Esophagus (tissue), 2 donors: ENCODE results near the gene ITGA11. TPM values are rescaled to one million over a fixed set of nuclear protein-coding genes. Genes with fewer than 3 reads are reported as not detected.

Source experiments
- H3K27ac ChIP-seq, 2 donors: one replicate each; pipeline ENCODE4 v1.5.1; 2013; ENCODE audit warnings: low read depth in 2 of 2, mild to moderate bottlenecking in 2 of 2, inconsistent platforms in 1 of 2, low read length in 1 of 2, moderate library complexity in 1 of 2
- H3K27me3 ChIP-seq, 2 donors: one replicate each; pipeline ENCODE4 v1.6.1; 2013; ENCODE audit warnings: low read length in 2 of 2, control low read depth in 1 of 2, mild to moderate bottlenecking in 1 of 2; ENCODE audit not compliant: insufficient read depth in 2 of 2, control insufficient read depth in 1 of 2
- H3K36me3 ChIP-seq, 2 donors: one replicate each; pipeline ENCODE4 v1.6.1; 2013; ENCODE audit warnings: low read length in 1 of 2; ENCODE audit not compliant: control insufficient read depth in 2 of 2, insufficient read depth in 2 of 2
- H3K4me1 ChIP-seq, 2 donors: one replicate each; pipeline ENCODE4 v1.6.1; 2013; ENCODE audit warnings: low read length in 1 of 2; ENCODE audit not compliant: control insufficient read depth in 2 of 2, insufficient read depth in 2 of 2
- H3K4me3 ChIP-seq, 2 donors: one replicate each; pipeline ENCODE4 v1.5.1; 2013; ENCODE audit warnings: low read length in 2 of 2, mild to moderate bottlenecking in 2 of 2, low read depth in 1 of 2, moderate library complexity in 1 of 2
- H3K9me3 ChIP-seq, 2 donors: one replicate each; pipeline ENCODE4 v1.6.1; 2013; ENCODE audit warnings: mild to moderate bottlenecking in 2 of 2, low read depth in 1 of 2, low read length in 1 of 2, moderate library complexity in 1 of 2; ENCODE audit not compliant: control insufficient read depth in 2 of 2, insufficient read depth in 1 of 2
- WGBS, 2 donors: extraction: QIAGEN DNeasy Blood & Tissue Kit; methylation state at CpG; one replicate each; pipeline ENCODE4 v1.1.7; 2013; 5-methylcytosine and 5-hydroxymethylcytosine counted together
- polyA plus RNA-seq, 2 donors: library from polyadenylated mRNA; stranded (reverse); fragments of 200-250 nt; gene quantifications; one replicate each; pipeline ENCODE4 v1.2.3, GENCODE V29; 2013
- donor health status: healthy with polysubstance abuse.
- donor health status: Bipolar disorder and iron deficiency.

The ITGA11 gene
- polyA plus RNA-seq, 2 donors, result 0.14 to 0.45 TPM

DNA sequence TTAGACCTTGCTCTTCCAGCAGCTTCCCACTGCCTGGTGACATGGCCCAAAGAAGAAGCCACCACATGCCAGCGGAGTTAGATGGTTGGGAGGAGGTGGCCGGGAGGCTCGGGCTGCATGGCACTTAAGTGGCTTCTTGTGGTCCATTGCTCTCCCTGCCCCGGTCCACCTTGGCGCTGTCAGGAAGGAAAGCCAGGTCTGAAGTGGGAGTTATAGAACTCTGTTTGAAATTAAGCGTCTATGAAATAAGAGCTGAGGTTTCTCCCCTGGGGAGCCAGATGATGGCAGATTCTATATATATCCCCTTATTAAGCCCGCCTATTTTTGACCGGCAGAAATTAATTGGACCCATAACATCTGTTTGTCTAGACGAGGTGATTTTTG is 61.2 kb downstream of the ITGA11 start:
- Histone ChIP-seq H3K4me1 (no peaks in the 10 kb centered on the region), H3K9me3 (no peaks in the 10 kb centered on the region), H3K27ac (no peak overlapping the region), H3K27me3 (no peaks in the 10 kb centered on the region), H3K36me3 (no peaks in the 10 kb centered on the region), H3K4me3 (no peak overlapping the region)
- 87 to 89% methylated on average over 9 of the region's 9 CpGs for WGBS, 2 donors

DNA sequence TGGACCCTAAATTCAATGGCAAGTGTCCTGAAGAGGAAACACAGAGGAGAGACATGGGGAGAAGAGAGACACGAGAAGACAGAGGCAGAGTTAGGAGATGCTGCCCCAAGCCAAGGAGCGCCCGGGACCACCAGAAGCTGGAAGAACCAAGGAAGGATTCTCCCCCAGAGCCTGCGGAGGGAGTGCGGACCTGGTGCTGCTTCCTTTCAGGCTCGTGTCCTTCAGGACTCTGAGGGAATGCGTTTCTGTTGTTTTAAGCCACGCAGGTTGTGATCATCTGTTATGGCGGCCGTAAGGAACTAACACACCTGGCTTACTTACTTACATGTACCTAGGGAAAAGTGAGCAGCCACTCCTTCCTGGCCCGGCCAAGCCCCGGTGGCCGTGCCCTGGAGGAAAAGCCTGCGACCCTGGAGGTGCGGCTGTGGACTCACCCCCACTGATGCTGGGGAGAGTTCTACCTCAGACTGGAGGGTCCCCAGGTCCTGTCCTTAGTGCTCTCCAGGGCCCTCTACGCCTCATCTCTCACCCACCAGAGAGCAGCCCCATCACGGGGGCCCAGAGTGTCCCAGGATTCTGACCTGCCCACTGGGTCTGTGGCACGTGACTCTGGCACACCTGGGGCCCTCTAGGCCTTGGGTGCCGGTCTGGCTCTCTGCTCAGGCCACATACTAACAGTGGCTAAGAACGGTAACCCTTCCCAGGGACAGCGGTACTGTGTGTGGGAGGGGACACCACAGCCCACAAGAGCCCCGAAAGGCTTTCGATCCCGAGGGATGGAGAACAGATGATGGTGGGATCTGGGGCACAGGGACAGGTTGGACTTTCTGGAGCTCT is 61.8 kb downstream of the ITGA11 start:
- Histone ChIP-seq H3K9me3 (no peaks in the 10 kb centered on the region), H3K4me1 (no peaks in the 10 kb centered on the region), H3K36me3 (no peaks in the 10 kb centered on the region), H3K27ac (no peak overlapping the region), H3K27me3 (no peaks in the 10 kb centered on the region), H3K4me3 (no peak overlapping the region)
- WGBS, 2 donors, result 88 to 91% methylated on average over 24 of the region's 24 CpGs

DNA sequence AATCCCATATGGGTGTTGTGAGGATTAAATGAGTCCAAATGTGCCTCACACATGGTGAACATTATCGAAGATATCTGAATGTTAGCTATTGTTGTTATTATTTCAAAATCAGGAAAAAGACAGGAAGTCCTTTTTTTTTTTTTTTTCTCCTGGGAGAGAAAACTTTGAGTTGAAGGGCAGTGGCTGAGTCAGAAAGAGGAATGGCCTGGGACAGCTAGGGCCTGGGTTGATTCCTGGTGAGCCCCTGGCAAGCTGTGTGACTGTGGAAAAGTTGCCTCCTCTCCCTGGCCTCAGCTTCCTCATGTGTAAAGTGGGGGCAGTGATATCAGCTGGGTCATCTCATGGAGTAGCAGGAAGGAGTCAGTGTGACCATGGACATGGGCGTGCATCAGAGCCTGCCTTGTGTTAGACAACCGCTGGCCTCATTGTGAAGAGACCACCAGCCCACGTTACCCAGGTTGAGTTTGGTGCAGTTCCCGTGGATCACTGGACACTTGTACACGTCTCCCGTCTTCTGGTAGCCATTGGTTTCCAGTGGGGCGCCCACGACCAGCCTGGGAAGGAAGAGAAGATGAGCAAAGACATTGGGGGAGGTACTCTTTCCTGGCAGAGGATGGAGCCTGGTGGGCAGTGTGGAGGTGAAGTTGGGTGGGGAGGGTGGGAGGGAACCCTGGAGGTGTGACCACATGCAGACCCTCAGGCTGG is 63.1 kb downstream of the ITGA11 start:
- no peaks in the 10 kb centered on the region for H3K27me3 ChIP-seq
- H3K4me3 ChIP-seq, result no peak overlapping the region
- WGBS, 2 donors, result 88 to 90% methylated on average over 9 of the region's 9 CpGs
- no peak overlapping the region for H3K27ac ChIP-seq
- no peaks in the 10 kb centered on the region for H3K9me3 ChIP-seq
- no peaks in the 10 kb centered on the region for H3K36me3 ChIP-seq
- no peaks in the 10 kb centered on the region for H3K4me1 ChIP-seq

DNA sequence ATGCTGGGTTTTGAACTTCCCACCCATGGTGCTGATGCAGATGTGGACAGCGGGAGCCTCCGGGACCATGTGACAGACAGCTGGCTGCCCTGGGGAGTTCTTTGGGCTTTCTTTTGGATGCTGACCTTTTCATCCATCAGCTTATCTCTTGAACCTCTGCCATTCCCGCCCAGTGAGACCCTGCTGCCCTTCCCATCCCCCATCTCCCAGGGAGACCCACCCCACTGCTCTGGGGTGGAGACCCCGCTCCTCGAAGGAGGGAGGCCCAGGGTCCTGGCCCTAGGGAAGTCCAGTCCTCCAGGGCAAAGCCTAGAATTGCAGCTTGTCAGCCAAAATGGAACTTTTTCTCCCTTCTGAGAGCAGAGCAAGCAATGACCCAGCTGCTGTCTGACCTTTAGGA is 64.0 kb downstream of the ITGA11 start:
- H3K36me3 ChIP-seq, result no peaks in the 10 kb centered on the region
- no peak overlapping the region for H3K4me3 ChIP-seq
- H3K4me1 ChIP-seq, result peaks cover 0 to 3% of the 10 kb centered on the region in 2 donors
- H3K27ac ChIP-seq, result no peak overlapping the region
- 55 to 59% methylated on average over 5 of the region's 5 CpGs for WGBS, 2 donors
- H3K9me3 ChIP-seq, result no peaks in the 10 kb centered on the region
- no peaks in the 10 kb centered on the region for H3K27me3 ChIP-seq

DNA sequence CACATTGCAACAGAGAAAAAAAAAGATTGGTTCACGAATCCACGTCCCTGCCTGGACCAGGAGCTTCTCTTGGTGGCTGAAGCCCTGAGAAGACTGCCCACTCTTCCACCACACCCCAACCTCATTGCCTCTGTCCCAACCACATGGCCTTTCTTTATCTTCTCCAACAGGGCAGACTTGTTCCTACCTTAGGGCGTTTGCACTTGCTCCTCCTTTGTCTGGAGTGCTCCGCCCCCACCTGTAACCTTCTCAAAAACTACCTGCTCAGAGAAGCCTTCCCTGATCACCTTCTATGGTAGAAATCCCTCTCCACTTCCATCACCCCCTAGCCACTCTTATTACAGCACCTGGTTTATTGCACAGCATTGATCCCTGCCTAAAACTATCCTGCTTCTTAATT is 64.7 kb downstream of the ITGA11 start:
- no peaks in the 10 kb centered on the region for H3K36me3 ChIP-seq
- no peaks in the 10 kb centered on the region for H3K9me3 ChIP-seq
- peaks cover 0 to 3% of the 10 kb centered on the region in 2 donors for H3K4me1 ChIP-seq
- H3K27ac ChIP-seq, result no peak overlapping the region
- H3K27me3 ChIP-seq, result no peaks in the 10 kb centered on the region
- no peak overlapping the region for H3K4me3 ChIP-seq
- WGBS, 2 donors, result 69 to 81% methylated on average over 4 of the region's 4 CpGs

DNA sequence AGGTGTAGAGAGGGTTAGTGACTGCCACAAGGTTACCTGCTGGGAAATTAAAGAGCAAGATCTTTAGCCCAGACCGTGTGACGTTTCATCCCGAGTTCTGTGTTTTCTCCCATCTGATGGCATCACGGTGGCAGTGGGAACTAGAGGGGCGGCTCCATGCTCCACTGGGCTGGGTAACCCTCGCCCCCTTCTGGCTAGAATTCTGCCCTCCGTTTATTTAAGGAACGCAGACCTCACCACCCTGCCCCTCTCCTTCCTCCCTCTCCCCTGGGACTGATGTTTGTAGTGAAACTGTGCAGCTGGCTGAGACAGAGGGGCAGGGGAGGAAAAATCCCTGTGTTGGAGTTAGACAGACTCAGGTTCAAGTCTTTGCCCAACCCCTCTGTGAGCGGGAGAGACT is 65.6 kb downstream of the ITGA11 start:
- Histone ChIP-seq H3K27me3 (no peaks in the 10 kb centered on the region), H3K4me1 (peaks cover 0 to 3% of the 10 kb centered on the region in 2 donors), H3K27ac (no peak overlapping the region), H3K36me3 (no peaks in the 10 kb centered on the region), H3K4me3 (no peak overlapping the region), H3K9me3 (no peaks in the 10 kb centered on the region)
- 54 to 61% methylated on average over 9 of the region's 9 CpGs for WGBS, 2 donors

DNA sequence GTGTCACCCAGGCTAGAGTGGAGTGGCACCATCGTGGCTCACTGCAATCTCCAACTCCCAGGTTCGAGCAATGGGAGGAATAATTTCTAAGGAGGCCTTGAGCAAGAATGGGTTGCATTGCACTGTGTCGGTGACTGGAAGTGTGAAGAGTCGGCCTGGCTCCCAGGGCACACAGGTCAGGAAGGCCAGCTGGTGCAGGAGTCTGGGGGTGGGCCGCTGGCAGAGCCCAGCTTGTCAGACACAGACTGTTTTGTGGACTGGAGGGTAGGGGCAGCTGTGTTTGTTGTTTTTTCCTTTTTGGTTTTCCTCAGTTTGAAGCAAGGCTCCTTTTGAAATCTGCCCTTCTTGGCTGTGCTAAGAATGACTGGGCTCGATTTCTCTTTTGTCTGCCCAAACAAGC is 66.2 kb downstream of the ITGA11 start:
- Histone ChIP-seq H3K4me3 (no peak overlapping the region), H3K27ac (no peak overlapping the region), H3K36me3 (no peaks in the 10 kb centered on the region), H3K9me3 (no peaks in the 10 kb centered on the region), H3K4me1 (peaks cover 0 to 3% of the 10 kb centered on the region in 2 donors), H3K27me3 (no peaks in the 10 kb centered on the region)
- 69 to 78% methylated on average over 6 of the region's 6 CpGs for WGBS, 2 donors

DNA sequence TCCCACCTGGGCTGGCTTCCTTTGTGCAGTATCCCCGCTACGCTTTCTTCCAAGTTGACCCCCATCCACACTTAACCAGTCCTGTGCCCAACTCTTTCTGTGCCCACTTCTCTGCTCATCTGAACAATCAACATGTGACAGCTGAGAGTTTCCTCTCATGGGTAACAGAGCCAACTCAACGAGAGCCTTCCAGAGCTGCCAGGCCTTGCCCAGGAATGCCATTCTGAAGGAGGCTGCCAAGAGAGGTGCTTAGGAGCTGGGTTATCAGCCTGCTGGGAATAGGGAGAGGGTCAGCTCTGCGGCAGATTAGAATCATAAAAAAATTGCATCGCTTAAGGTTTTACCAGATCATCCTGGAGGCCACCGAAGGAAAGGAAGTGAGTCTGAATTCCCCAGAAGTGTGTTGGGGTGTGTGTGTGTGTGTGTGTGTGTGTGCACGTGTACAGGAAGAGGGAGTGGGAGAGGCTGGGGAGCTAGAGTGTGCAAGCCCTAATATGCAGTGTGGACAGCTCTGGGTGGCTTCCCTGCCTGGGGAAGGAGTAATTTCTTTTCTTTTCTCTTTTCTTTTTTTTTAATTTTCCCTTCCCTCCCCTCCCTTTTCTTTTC is 66.7 kb downstream of the ITGA11 start:
- 63 to 64% methylated on average over 7 of the region's 7 CpGs for WGBS, 2 donors
- H3K4me1 ChIP-seq, result peaks cover 0 to 3% of the 10 kb centered on the region in 2 donors
- no peaks in the 10 kb centered on the region for H3K9me3 ChIP-seq
- no peak overlapping the region for H3K4me3 ChIP-seq
- no peaks in the 10 kb centered on the region for H3K36me3 ChIP-seq
- H3K27me3 ChIP-seq, result no peaks in the 10 kb centered on the region
- H3K27ac ChIP-seq, result no peak overlapping the region

DNA sequence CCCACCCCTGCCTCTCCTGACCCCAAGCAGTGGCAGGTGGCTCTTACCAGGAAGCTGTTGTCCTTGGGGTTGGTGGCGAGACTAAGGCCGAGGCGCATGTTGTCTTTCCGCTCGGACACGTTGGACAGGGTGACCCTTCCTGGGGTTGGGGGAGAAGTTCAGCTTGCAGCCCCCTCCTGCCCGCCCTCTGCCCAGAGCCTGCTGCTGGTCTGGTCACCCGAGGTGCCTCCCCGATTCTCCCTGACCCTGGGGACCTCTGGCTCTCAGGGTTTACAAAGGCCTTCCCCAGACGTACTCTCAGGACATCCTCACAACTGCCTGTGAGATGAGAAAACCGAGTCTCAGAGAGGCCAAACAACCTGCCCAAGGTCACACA is 67.3 kb downstream of the ITGA11 start:
- Histone ChIP-seq H3K9me3 (no peaks in the 10 kb centered on the region), H3K4me1 (peaks cover 0 to 3% of the 10 kb centered on the region in 2 donors), H3K4me3 (no peak overlapping the region), H3K27me3 (no peaks in the 10 kb centered on the region), H3K27ac (no peak overlapping the region), H3K36me3 (no peaks in the 10 kb centered on the region)
- WGBS, 2 donors, result 85 to 86% methylated on average over 11 of the region's 11 CpGs
